Activated CD4-positive, alpha-beta memory T cell treated with anti-CD3 and anti-CD28 coated beads for 36 hours (primary cell): ENCODE measurements around the gene ZNF248. TPM values are rescaled to one million over a fixed set of nuclear protein-coding genes. Genes with fewer than 3 reads are reported as not detected.

Source experiments
- CTCF ChIA-PET: fragments of 350-600 bp; sonication (Branson Sonifier 250); formaldehyde crosslinking; loops from one replicate; lab custom pipeline; 2021; ENCODE audit warnings: antibody characterized with exemption, inconsistent platforms; lab: Charles Lee
- POLR2A ChIA-PET: fragments of 350-600 bp; sonication (Branson Sonifier 250); formaldehyde crosslinking; loops from one replicate; lab custom pipeline; 2021; ENCODE audit warnings: antibody characterized with exemption; lab: Charles Lee
- DNase-seq: peaks from one replicate; pipeline ENCODE4 v3.0.0-alpha.2; 2020
- H3K27ac Mint-ChIP-seq: one replicate; pipeline ENCODE4 v1.8.0; 2021; ENCODE audit warnings: mixed read lengths
- H3K27me3 Mint-ChIP-seq: one replicate; pipeline ENCODE4 v1.8.0; 2021; ENCODE audit warnings: mixed read lengths
- H3K36me3 Mint-ChIP-seq: one replicate; pipeline ENCODE4 v1.8.0; 2021; ENCODE audit warnings: mixed read lengths
- H3K4me1 Mint-ChIP-seq: one replicate; pipeline ENCODE4 v1.8.0; 2021; ENCODE audit warnings: low read depth, mixed read lengths
- H3K4me3 Mint-ChIP-seq: one replicate; pipeline ENCODE4 v1.8.0; 2021; ENCODE audit warnings: mild to moderate bottlenecking, mixed read lengths
- H3K9me3 Mint-ChIP-seq: one replicate; pipeline ENCODE4 v1.8.0; 2021; ENCODE audit warnings: mixed read lengths
- intact Hi-C: fragments of 100-400 bp; cut with micrococcal nuclease; formaldehyde crosslinking; loops from one replicate; pipeline ENCODE4 v1.15.1; 2023
- total RNA-seq, 2 experiments: library from RNA; stranded (reverse); gene quantifications; one replicate each; pipeline ENCODE4 v1.2.3, GENCODE V29; 2021

ZNF248 gene
- total RNA-seq: 1 to 10 TPM; 6.1 to 7.4 TPM

- Mint-ChIP-seq H3K36me3 (peaks cover 19% of the 10 kb centered on the region), H3K4me3 (peak within 1 kb of the TSS; percentile 96), H3K9me3 (no peaks in the 10 kb centered on the region), H3K27ac (peak within 1 kb of the TSS; percentile 94), H3K27me3 (peaks cover 1% of the 10 kb centered on the region), H3K4me1 (peaks cover 37% of the 10 kb centered on the region)
- intact Hi-C loops: loop anchor here (1.0 to 10.0 kb wide), 5 partner anchors 119 to 545 kb away; partner anchors contain the start of genes ZNF25, ZNF33A and ZNF37A
- ChIA-PET POLR2A (interaction anchor here (1.0 kb wide), 1 partner anchor 119 kb away, joined by 4 read pairs; the partner anchor contains the start of gene ZNF25), CTCF (no interaction called here)
- DNase-seq: peak; percentile 95
Observed at GRCh38 chr10:37857287-37858211, at the start of gene ZNF248. Gene ZNF248 (minus strand): TSS chr10:37857610. CDS start chr10:37856310, 1,300 bp downstream.

GRCh38 chr10:37906382-37906781, 49.0 kb upstream of the ZNF248 start:
- Mint-ChIP-seq H3K9me3 (peaks cover 19% of the 10 kb centered on the region), H3K27ac (no peak overlapping the region), H3K4me3 (no peak overlapping the region), H3K4me1 (no peaks in the 10 kb centered on the region), H3K27me3 (no peaks in the 10 kb centered on the region), H3K36me3 (peaks cover 3% of the 10 kb centered on the region)
- ChIA-PET POLR2A (no interaction called here), CTCF (no interaction called here)
- DNase-seq: no peak
- intact Hi-C loops: no loop called here

GRCh38 chr10:37896436-37896835, 39.0 kb upstream of the ZNF248 start:
- ChIA-PET POLR2A (no interaction called here), CTCF (no interaction called here)
- intact Hi-C loops: no loop called here
- H3K27me3 Mint-ChIP-seq: no peaks in the 10 kb centered on the region
- H3K4me1 Mint-ChIP-seq: no peaks in the 10 kb centered on the region
- H3K27ac Mint-ChIP-seq: no peak overlapping the region
- no peak for DNase-seq
- peaks cover 36% of the 10 kb centered on the region for H3K9me3 Mint-ChIP-seq
- peaks cover 16% of the 10 kb centered on the region for H3K36me3 Mint-ChIP-seq
- no peak overlapping the region for H3K4me3 Mint-ChIP-seq

GRCh38 chr10:37895674-37896073, 38.3 kb upstream of the ZNF248 start:
- H3K27ac Mint-ChIP-seq: no peak overlapping the region
- intact Hi-C loops: no loop called here
- DNase-seq: no peak
- ChIA-PET POLR2A (no interaction called here), CTCF (no interaction called here)
- no peak overlapping the region for H3K4me3 Mint-ChIP-seq
- H3K27me3 Mint-ChIP-seq: no peaks in the 10 kb centered on the region
- peaks cover 42% of the 10 kb centered on the region for H3K9me3 Mint-ChIP-seq
- H3K4me1 Mint-ChIP-seq: no peaks in the 10 kb centered on the region
- peaks cover 16% of the 10 kb centered on the region for H3K36me3 Mint-ChIP-seq

GRCh38 chr10:37885850-37886249, 28.4 kb upstream of the ZNF248 start:
- Mint-ChIP-seq H3K4me3 (no peak overlapping the region), H3K27ac (no peak overlapping the region), H3K9me3 (peaks cover 13% of the 10 kb centered on the region), H3K36me3 (peaks cover 7% of the 10 kb centered on the region), H3K4me1 (no peaks in the 10 kb centered on the region), H3K27me3 (peaks cover 1% of the 10 kb centered on the region)
- DNase-seq: no peak
- intact Hi-C loops: no loop called here
- ChIA-PET CTCF (no interaction called here), POLR2A (no interaction called here)

GRCh38 chr10:37872955-37873354, 15.5 kb upstream of the ZNF248 start:
- POLR2A ChIA-PET: no interaction called here
- Mint-ChIP-seq H3K27me3 (no peaks in the 10 kb centered on the region), H3K4me1 (no peaks in the 10 kb centered on the region), H3K36me3 (no peaks in the 10 kb centered on the region), H3K4me3 (no peak overlapping the region), H3K9me3 (no peaks in the 10 kb centered on the region), H3K27ac (no peak overlapping the region)
- intact Hi-C loops: no loop called here
- DNase-seq: no peak
- CTCF ChIA-PET: no interaction called here

- CTCF ChIA-PET: no interaction called here
Observed at GRCh38 chr10:37872283-37872682, 14.9 kb upstream of the ZNF248 start.

GRCh38 chr10:37871568-37872251, 14.3 kb upstream of the ZNF248 start:
- no peaks in the 10 kb centered on the region for H3K27me3 Mint-ChIP-seq
- no peak for DNase-seq
- intact Hi-C loops: no loop called here
- no peak overlapping the region for H3K27ac Mint-ChIP-seq
- no peaks in the 10 kb centered on the region for H3K4me1 Mint-ChIP-seq
- no peaks in the 10 kb centered on the region for H3K36me3 Mint-ChIP-seq
- no peak overlapping the region for H3K4me3 Mint-ChIP-seq
- H3K9me3 Mint-ChIP-seq: no peaks in the 10 kb centered on the region
- POLR2A ChIA-PET: no interaction called here
- CTCF ChIA-PET: no interaction called here

More at GRCh38 chr10:37872283-37872682, 14.9 kb upstream of the ZNF248 start:
- intact Hi-C loops: no loop called here
- H3K4me1 Mint-ChIP-seq: no peaks in the 10 kb centered on the region
- H3K9me3 Mint-ChIP-seq: no peaks in the 10 kb centered on the region
- no peaks in the 10 kb centered on the region for H3K36me3 Mint-ChIP-seq
- no peak for DNase-seq
- no peaks in the 10 kb centered on the region for H3K27me3 Mint-ChIP-seq
- H3K27ac Mint-ChIP-seq: no peak overlapping the region
- POLR2A ChIA-PET: no interaction called here
- H3K4me3 Mint-ChIP-seq: no peak overlapping the region

- ChIA-PET POLR2A (no interaction called here), CTCF (no interaction called here)
- no peaks in the 10 kb centered on the region for H3K27me3 Mint-ChIP-seq
- H3K4me3 Mint-ChIP-seq: no peak overlapping the region
- H3K4me1 Mint-ChIP-seq: no peaks in the 10 kb centered on the region
- DNase-seq: no peak
- H3K9me3 Mint-ChIP-seq: no peaks in the 10 kb centered on the region
- H3K27ac Mint-ChIP-seq: no peak overlapping the region
- no peaks in the 10 kb centered on the region for H3K36me3 Mint-ChIP-seq
- intact Hi-C loops: no loop called here
Observed at GRCh38 chr10:37871143-37871542, 13.7 kb upstream of the ZNF248 start.

GRCh38 chr10:37868796-37869195, 11.4 kb upstream of the ZNF248 start:
- no peaks in the 10 kb centered on the region for H3K36me3 Mint-ChIP-seq
- H3K27me3 Mint-ChIP-seq: no peaks in the 10 kb centered on the region
- H3K27ac Mint-ChIP-seq: no peak overlapping the region
- CTCF ChIA-PET: no interaction called here
- DNase-seq: no peak
- no peaks in the 10 kb centered on the region for H3K4me1 Mint-ChIP-seq
- no peak overlapping the region for H3K4me3 Mint-ChIP-seq
- POLR2A ChIA-PET: no interaction called here
- intact Hi-C loops: no loop called here
- H3K9me3 Mint-ChIP-seq: no peaks in the 10 kb centered on the region

- Mint-ChIP-seq H3K4me1 (no peaks in the 10 kb centered on the region), H3K9me3 (no peaks in the 10 kb centered on the region), H3K27me3 (no peaks in the 10 kb centered on the region), H3K4me3 (no peak overlapping the region), H3K36me3 (no peaks in the 10 kb centered on the region), H3K27ac (no peak overlapping the region)
- DNase-seq: no peak
- CTCF ChIA-PET: no interaction called here
- intact Hi-C loops: no loop called here
- POLR2A ChIA-PET: no interaction called here
Observed at GRCh38 chr10:37865957-37866803, 8.8 kb upstream of the ZNF248 start.

- ChIA-PET CTCF (no interaction called here), POLR2A (no interaction called here)
- intact Hi-C loops: no loop called here
- no peak for DNase-seq
- Mint-ChIP-seq H3K36me3 (no peaks in the 10 kb centered on the region), H3K27me3 (no peaks in the 10 kb centered on the region), H3K27ac (no peak overlapping the region), H3K4me3 (no peak overlapping the region), H3K9me3 (no peaks in the 10 kb centered on the region), H3K4me1 (no peaks in the 10 kb centered on the region)
Observed at GRCh38 chr10:37865264-37865663, 7.9 kb upstream of the ZNF248 start.
